ENCODE results near the gene DNAH2.

- TF ChIP-seq CTCF (IDR thresholded peaks at IDR 0.05) (no peak), EP300 (IDR thresholded peaks at IDR 0.05) (no peak), POLR2AphosphoS5 (IDR thresholded peaks at IDR 0.05) (no peak), POLR2A (IDR thresholded peaks at IDR 0.05) (no peak)
Observed at GRCh38 chr17:7714721-7715594, 2.6 kb upstream of the DNAH2 start.
